CD14-positive monocyte (primary cell): ENCODE data around the gene GAPVD1. TPM values are rescaled to one million over a fixed set of nuclear protein-coding genes. Genes with fewer than 3 reads are reported as not detected.
"Not testable (repeated sequence)": the region's sequence is repeated elsewhere in the genome, so short reads cannot be mapped to it uniquely, and the experiment has no call there.

Source experiments
- DNase-seq, 3 donors: peaks; one replicate each; pipeline ENCODE4 v3.0.0-alpha.2; 2011 to 2022
- H2AFZ ChIP-seq: 2 replicates; pipeline ENCODE4 v1.6.0; 2012; ENCODE audit warnings: mild to moderate bottlenecking, low read depth, low read length, inconsistent platforms; ENCODE audit not compliant: insufficient read depth, poor library complexity, severe bottlenecking
- H3K27ac ChIP-seq, 2 donors: 1 replicate in 1 of 2; 2 replicates in 1 of 2; pipeline ENCODE4 v1.5.1; 2012 to 2013; ENCODE audit warnings: low read length in 2 of 2, control low read depth in 1 of 2, inconsistent platforms in 1 of 2, low read depth in 1 of 2, mild to moderate bottlenecking in 1 of 2
- H3K27me3 ChIP-seq, 2 donors: one replicate each; pipeline versions ENCODE4 v1.6.0 to v1.6.1; 2011 to 2013; ENCODE audit warnings: low read length in 2 of 2; ENCODE audit not compliant: control insufficient read depth in 2 of 2, insufficient read depth in 2 of 2
- H3K36me3 ChIP-seq, 2 donors: replicated peaks in 1 of 2; 1 replicate in 1 of 2; 2 replicates in 1 of 2; pipeline versions ENCODE4 v1.5.1 to v1.6.1; 2012 to 2013; ENCODE audit warnings: low read length in 2 of 2, control low read depth in 1 of 2, inconsistent platforms in 1 of 2, mild to moderate bottlenecking in 1 of 2; ENCODE audit not compliant: insufficient read depth in 2 of 2, control insufficient read depth in 1 of 2
- H3K4me1 ChIP-seq, 2 donors: 1 replicate in 1 of 2; 2 replicates in 1 of 2; pipeline versions ENCODE4 v1.5.1 to v1.6.1; 2012 to 2013; ENCODE audit warnings: low read length in 2 of 2, control low read depth in 1 of 2, inconsistent platforms in 1 of 2, mild to moderate bottlenecking in 1 of 2, moderate library complexity in 1 of 2; ENCODE audit not compliant: insufficient read depth in 2 of 2, control insufficient read depth in 1 of 2
- H3K4me2 ChIP-seq: replicated peaks from 2 replicates; pipeline ENCODE3; 2012; ENCODE audit warnings: low read length, moderate library complexity, mild to moderate bottlenecking; ENCODE audit not compliant: poor library complexity, severe bottlenecking; ENCODE audit errors: extremely low read depth
- H3K4me3 ChIP-seq, 3 experiments: fragments of 200-600 bp in 1 of 3; sonication (generic) in 1 of 3; replicated peaks in 1 of 3; 1 replicate in 2 of 3; 2 replicates in 1 of 3; pipeline ENCODE4 v1.5.1; 2011 to 2013; ENCODE audit warnings: low read length in 3 of 3, mild to moderate bottlenecking in 3 of 3, control low read depth in 2 of 3, low read depth in 2 of 3, inconsistent platforms in 1 of 3, moderate library complexity in 1 of 3
- H3K79me2 ChIP-seq: 2 replicates; pipeline ENCODE4 v1.6.0; 2012; ENCODE audit warnings: mild to moderate bottlenecking, control low read depth, inconsistent platforms, low read length, moderate library complexity; ENCODE audit not compliant: insufficient read depth
- H3K9ac ChIP-seq: 2 replicates; pipeline ENCODE4 v1.6.0; 2017; ENCODE audit warnings: low read length, mild to moderate bottlenecking; ENCODE audit not compliant: insufficient read depth, poor library complexity, severe bottlenecking
- H3K9me3 ChIP-seq, 2 donors: replicated peaks in 1 of 2; 1 replicate in 1 of 2; 2 replicates in 1 of 2; pipeline versions ENCODE4 v1.5.1 to v1.6.1; 2012 to 2013; ENCODE audit warnings: low read length in 2 of 2, control low read depth in 1 of 2; ENCODE audit not compliant: control insufficient read depth in 1 of 2, insufficient read depth in 1 of 2
- H4K20me1 ChIP-seq: 2 replicates; pipeline ENCODE4 v1.6.0; 2012; ENCODE audit warnings: mild to moderate bottlenecking, low read length, control low read depth, moderate library complexity; ENCODE audit not compliant: insufficient read depth
- H3K27ac Mint-ChIP-seq, 7 donors: one replicate each; pipeline ENCODE4 v1.8.0; 2020; ENCODE audit warnings: mild to moderate bottlenecking in 7 of 7, mixed read lengths in 7 of 7, moderate library complexity in 6 of 7, inconsistent platforms in 2 of 7
- H3K27me3 Mint-ChIP-seq, 3 donors: one replicate each; pipeline ENCODE4 v1.8.0; 2021 to 2022; ENCODE audit warnings: low read depth in 3 of 3, mild to moderate bottlenecking in 3 of 3, mixed read lengths in 3 of 3, moderate library complexity in 3 of 3, inconsistent platforms in 1 of 3
- H3K36me3 Mint-ChIP-seq, 2 donors: one replicate each; pipeline ENCODE4 v1.8.0; 2020; ENCODE audit warnings: mixed read lengths in 2 of 2, inconsistent platforms in 1 of 2, mild to moderate bottlenecking in 1 of 2
- H3K4me1 Mint-ChIP-seq: one replicate; pipeline ENCODE4 v1.8.0; 2020; ENCODE audit warnings: mild to moderate bottlenecking, mixed read lengths
- H3K4me3 Mint-ChIP-seq, 2 donors: one replicate each; pipeline ENCODE4 v1.8.0; 2020; ENCODE audit warnings: mild to moderate bottlenecking in 2 of 2, mixed read lengths in 2 of 2, moderate library complexity in 1 of 2
- H3K9me3 Mint-ChIP-seq, 7 donors: one replicate each; pipeline ENCODE4 v1.8.0; 2020 to 2022; ENCODE audit warnings: mixed read lengths in 7 of 7, mild to moderate bottlenecking in 6 of 7, moderate library complexity in 6 of 7, inconsistent platforms in 2 of 7
- WGBS: methylation state at CpG from one replicate; pipeline ENCODE4 v1.1.5; 2013; ENCODE audit warnings: missing lambda C conversion rate; ENCODE audit not compliant: insufficient coverage; 5-methylcytosine and 5-hydroxymethylcytosine counted together
- intact Hi-C, 2 donors: fragments of 100-400 bp; cut with micrococcal nuclease; formaldehyde crosslinking; loops; one replicate each; pipeline versions ENCODE4 v1.15.0 to v1.15.1; 2023
- polyA plus RNA-seq, 3 donors: library from polyadenylated mRNA; depleted of rRNA in 1 of 3; unstranded in 2 of 3; stranded (reverse) in 1 of 3; fragments of 300-500 nt in 2 of 3; fragments of >200 nt in 1 of 3; fragmentation: Illumina TruSeq in 2 of 3; gene quantifications; 1 replicate in 2 of 3; 2 replicates in 1 of 3; pipeline ENCODE4 v1.2.3, GENCODE V29; 2012 to 2021
- TF ChIP-seq, protein P1 (sequence below): fragments of 200-600 bp; IDR thresholded peaks from one replicate; pipeline ENCODE4 v1.8.0; 2022; ENCODE audit warnings: antibody characterized with exemption, mild to moderate bottlenecking

The GAPVD1 gene
- polyA plus RNA-seq, 3 donors = 18.7 to 49.2 (median 30.5) TPM

DNA sequence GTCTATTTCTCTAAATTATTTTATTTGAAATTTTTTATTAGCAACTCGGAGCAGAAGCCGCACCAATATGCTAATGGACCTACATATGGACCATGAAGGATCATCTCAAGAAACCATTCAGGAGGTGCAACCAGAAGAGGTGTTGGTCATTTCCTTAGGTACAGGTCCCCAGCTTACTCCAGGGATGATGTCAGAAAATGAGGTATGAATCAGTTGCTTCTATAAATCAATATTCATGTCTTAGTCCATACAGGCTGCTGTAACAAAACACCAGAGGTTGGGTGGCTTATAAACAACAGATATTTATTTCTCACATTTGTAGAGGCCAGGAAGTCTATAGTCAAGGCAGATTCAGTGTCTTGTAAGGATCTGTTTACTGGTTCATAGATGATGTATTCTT lies 50.8 kb downstream of the GAPVD1 start:
- Mint-ChIP-seq H3K4me3 (no peak overlapping the region), H3K9me3 (peaks cover 5 to 20% (median 9%) of the 10 kb centered on the region in 7 donors), H3K36me3 (peaks cover 71 to 92% of the 10 kb centered on the region in 2 donors), H3K4me1 (no peaks in the 10 kb centered on the region), H3K27me3 (peaks cover 0 to 2% (median 0%) of the 10 kb centered on the region in 3 donors), H3K27ac (peak overlapping the region in 1 of 7 donors; percentile 1)
- H4K20me1 ChIP-seq = no peaks in the 10 kb centered on the region
- DNase-seq = no peak
- intact Hi-C loops = no loop called here
- H2AFZ ChIP-seq = no peak overlapping the region
- no peak overlapping the region for H3K4me3 ChIP-seq
- TF ChIP-seq, protein P1, sequence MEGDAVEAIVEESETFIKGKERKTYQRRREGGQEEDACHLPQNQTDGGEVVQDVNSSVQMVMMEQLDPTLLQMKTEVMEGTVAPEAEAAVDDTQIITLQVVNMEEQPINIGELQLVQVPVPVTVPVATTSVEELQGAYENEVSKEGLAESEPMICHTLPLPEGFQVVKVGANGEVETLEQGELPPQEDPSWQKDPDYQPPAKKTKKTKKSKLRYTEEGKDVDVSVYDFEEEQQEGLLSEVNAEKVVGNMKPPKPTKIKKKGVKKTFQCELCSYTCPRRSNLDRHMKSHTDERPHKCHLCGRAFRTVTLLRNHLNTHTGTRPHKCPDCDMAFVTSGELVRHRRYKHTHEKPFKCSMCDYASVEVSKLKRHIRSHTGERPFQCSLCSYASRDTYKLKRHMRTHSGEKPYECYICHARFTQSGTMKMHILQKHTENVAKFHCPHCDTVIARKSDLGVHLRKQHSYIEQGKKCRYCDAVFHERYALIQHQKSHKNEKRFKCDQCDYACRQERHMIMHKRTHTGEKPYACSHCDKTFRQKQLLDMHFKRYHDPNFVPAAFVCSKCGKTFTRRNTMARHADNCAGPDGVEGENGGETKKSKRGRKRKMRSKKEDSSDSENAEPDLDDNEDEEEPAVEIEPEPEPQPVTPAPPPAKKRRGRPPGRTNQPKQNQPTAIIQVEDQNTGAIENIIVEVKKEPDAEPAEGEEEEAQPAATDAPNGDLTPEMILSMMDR = no peak
- no CpG with 5 or more reads among the region's 2 CpGs for WGBS
- no peak overlapping the region for H3K27ac ChIP-seq
- H3K9ac ChIP-seq = no peak overlapping the region
- H3K4me1 ChIP-seq = no peaks in the 10 kb centered on the region
- peaks cover 78 to 98% of the 10 kb centered on the region in 2 donors for H3K36me3 ChIP-seq
- H3K4me2 ChIP-seq = no peak overlapping the region
- H3K27me3 ChIP-seq = no peaks in the 10 kb centered on the region
- peaks cover 6 to 13% of the 10 kb centered on the region in 2 donors for H3K9me3 ChIP-seq
- no peaks in the 10 kb centered on the region for H3K79me2 ChIP-seq

DNA sequence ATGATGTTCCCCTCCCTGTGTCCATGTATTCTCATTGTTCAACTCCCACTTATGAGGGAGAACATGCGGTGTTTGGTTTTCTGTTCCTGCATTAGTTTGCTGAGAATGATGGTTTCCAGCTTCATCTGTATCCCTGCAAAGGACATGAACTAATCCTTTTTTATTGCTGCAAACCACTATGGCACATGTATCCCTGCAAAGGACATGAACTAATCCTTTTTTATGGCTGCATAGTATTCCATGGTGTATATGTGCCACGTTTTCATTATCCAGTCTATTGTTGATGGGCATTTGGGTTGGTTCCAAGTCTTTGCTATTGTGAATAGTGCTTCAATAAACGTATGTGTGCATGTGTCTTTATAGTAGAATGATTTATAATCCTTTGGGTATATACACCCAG lies 54.7 kb downstream of the GAPVD1 start:
- no CpG with 5 or more reads among the region's 3 CpGs for WGBS
- H3K27me3 Mint-ChIP-seq, H2AFZ ChIP-seq, H3K27ac ChIP-seq, H3K9ac ChIP-seq, intact Hi-C loops, H3K4me2 ChIP-seq, H3K79me2 ChIP-seq, H3K4me3 Mint-ChIP-seq, H3K4me1 Mint-ChIP-seq, H3K27me3 ChIP-seq, H3K27ac Mint-ChIP-seq, H3K4me3 ChIP-seq, H3K4me1 ChIP-seq, DNase-seq, H4K20me1 ChIP-seq: not testable (repeated sequence)
- peaks cover 9 to 20% of the 10 kb centered on the region in 2 donors for H3K9me3 ChIP-seq
- H3K36me3 Mint-ChIP-seq = peaks cover 70 to 89% of the 10 kb centered on the region in 2 donors
- peaks cover 60 to 90% of the 10 kb centered on the region in 2 donors for H3K36me3 ChIP-seq
- H3K9me3 Mint-ChIP-seq = peaks cover 7 to 24% (median 12%) of the 10 kb centered on the region in 7 donors
